ENCODE results near the gene EEIG1. TPM values are rescaled to one million over a fixed set of nuclear protein-coding genes. Genes with fewer than 3 reads are reported as not detected.

EEIG1 gene
- total and polyA plus RNA-seq, 4 experiments from 2014 or later, result 95.4 to 550 (median 361) TPM

GRCh38 chr9:128011071-128011817 lies 30.5 kb upstream of the EEIG1 start:
- peaks cover 31 to 55% (median 41%) of the 10 kb centered on the region in 4 donors for H3K4me1 Mint-ChIP-seq
- POLR2A ChIA-PET (ENCODE audit: partially characterized antibody), result interaction anchor here (3.0 to 10.6 kb wide), 2 partner anchors 19 to 31 kb away, joined by 13 to 313 read pairs; partner anchors contain the start of gene EEIG1
- H3K27ac Mint-ChIP-seq, result peak overlapping the region in 6 of 7 donors; percentile 10 to 75 (median 59)
- H3K4me3 ChIP-seq (ENCODE audit: low read length in 2 of 2), result no peak overlapping the region
- H3K9me3 Mint-ChIP-seq, result peaks cover 0 to 4% (median 3%) of the 10 kb centered on the region in 8 donors
- no peaks in the 10 kb centered on the region for H3K9me3 ChIP-seq (ENCODE audit: control insufficient read depth in 1 of 2, low read length in 2 of 2)
- H3K27me3 ChIP-seq (ENCODE audit: insufficient read depth, low read length), result no peaks in the 10 kb centered on the region
- H3K4me3 Mint-ChIP-seq, result no peak overlapping the region
- H3K27ac ChIP-seq (ENCODE audit: low read depth, low read length), result no peak overlapping the region
- no peaks in the 10 kb centered on the region for H3K27me3 Mint-ChIP-seq
- no peak for DNase-seq
- H3K36me3 Mint-ChIP-seq, result peaks cover 3 to 4% of the 10 kb centered on the region in 2 donors
- peaks cover 48% of the 10 kb centered on the region for H3K4me1 ChIP-seq (ENCODE audit: insufficient read depth, low read length)
- no peaks in the 10 kb centered on the region for H3K36me3 ChIP-seq (ENCODE audit: insufficient read depth, low read length)
- CTCF ChIA-PET (ENCODE audit: partially characterized antibody), result no interaction called here
- intact Hi-C loops (cut with micrococcal nuclease), result no loop called here

- Histone ChIP-seq H3K27ac (ENCODE audit: low read depth, low read length) (no peak overlapping the region), H3K27me3 (ENCODE audit: insufficient read depth, low read length) (no peaks in the 10 kb centered on the region), H3K36me3 (ENCODE audit: insufficient read depth, low read length) (no peaks in the 10 kb centered on the region), H3K9me3 (ENCODE audit: control insufficient read depth in 1 of 2, low read length in 2 of 2) (no peaks in the 10 kb centered on the region), H3K4me1 (ENCODE audit: insufficient read depth, low read length) (peaks cover 64% of the 10 kb centered on the region), H3K4me3 (ENCODE audit: low read length in 2 of 2) (no peak overlapping the region)
- POLR2A ChIA-PET (ENCODE audit: partially characterized antibody), result interaction anchor here (0.9 to 10.6 kb wide), 6 partner anchors 11 to 63 kb away, joined by 3 to 313 read pairs (median 4); partner anchors contain the start of gene EEIG1
- no peak for DNase-seq
- peak overlapping the region in 3 of 8 donors; percentile 32 to 79 (median 58) for H3K4me3 Mint-ChIP-seq
- no peaks in the 10 kb centered on the region for H3K27me3 Mint-ChIP-seq
- CTCF ChIA-PET (ENCODE audit: partially characterized antibody), result interaction anchor here (0.9 to 4.1 kb wide), 4 partner anchors 11 to 67 kb away, joined by 3 to 12 read pairs (median 4); no protein-coding TSS in a partner anchor
- H3K9me3 Mint-ChIP-seq, result peaks cover 0 to 4% (median 3%) of the 10 kb centered on the region in 8 donors
- H3K4me1 Mint-ChIP-seq, result peaks cover 29 to 70% (median 48%) of the 10 kb centered on the region in 4 donors
- H3K36me3 Mint-ChIP-seq, result peaks cover 3 to 4% of the 10 kb centered on the region in 2 donors
- intact Hi-C loops (cut with micrococcal nuclease), result no loop called here
- peak overlapping the region; percentile 72 to 97 (median 82) for H3K27ac Mint-ChIP-seq
Measured at GRCh38 chr9:128009639-128010038, 28.9 kb upstream of the EEIG1 start.

GRCh38 chr9:128008171-128008570 lies 27.4 kb upstream of the EEIG1 start:
- H3K9me3 ChIP-seq (ENCODE audit: control insufficient read depth in 1 of 2, low read length in 2 of 2), result no peaks in the 10 kb centered on the region
- H3K27ac Mint-ChIP-seq, result peak overlapping the region; percentile 94 to 100 (median 97)
- POLR2A ChIA-PET (ENCODE audit: partially characterized antibody), result interaction anchor here (0.6 to 10.6 kb wide), 13 partner anchors 9 to 71 kb away, joined by 3 to 313 read pairs (median 7); partner anchors contain the start of genes DPM2, EEIG1, NAIF1 and SLC25A25
- peaks cover 3 to 4% of the 10 kb centered on the region in 2 donors for H3K36me3 Mint-ChIP-seq
- no peaks in the 10 kb centered on the region for H3K27me3 Mint-ChIP-seq
- no peak for DNase-seq
- peaks cover 33 to 85% (median 57%) of the 10 kb centered on the region in 4 donors for H3K4me1 Mint-ChIP-seq
- intact Hi-C loops (cut with micrococcal nuclease), result no loop called here
- H3K9me3 Mint-ChIP-seq, result peaks cover 0 to 4% (median 3%) of the 10 kb centered on the region in 8 donors
- H3K36me3 ChIP-seq (ENCODE audit: insufficient read depth, low read length), result no peaks in the 10 kb centered on the region
- CTCF ChIA-PET (ENCODE audit: partially characterized antibody), result interaction anchor here (0.7 to 5.0 kb wide), 6 partner anchors 14 to 66 kb away, joined by 3 to 28 read pairs (median 8); no protein-coding TSS in a partner anchor
- H3K4me3 ChIP-seq (ENCODE audit: low read length in 2 of 2), result peak overlapping the region in 1 of 2 donors; percentile 29
- H3K4me3 Mint-ChIP-seq, result peak overlapping the region; percentile 75 to 93 (median 82)
- H3K27me3 ChIP-seq (ENCODE audit: insufficient read depth, low read length), result no peaks in the 10 kb centered on the region
- peaks cover 74% of the 10 kb centered on the region for H3K4me1 ChIP-seq (ENCODE audit: insufficient read depth, low read length)
- peak overlapping the region; percentile 46 for H3K27ac ChIP-seq (ENCODE audit: low read depth, low read length)

DNA sequence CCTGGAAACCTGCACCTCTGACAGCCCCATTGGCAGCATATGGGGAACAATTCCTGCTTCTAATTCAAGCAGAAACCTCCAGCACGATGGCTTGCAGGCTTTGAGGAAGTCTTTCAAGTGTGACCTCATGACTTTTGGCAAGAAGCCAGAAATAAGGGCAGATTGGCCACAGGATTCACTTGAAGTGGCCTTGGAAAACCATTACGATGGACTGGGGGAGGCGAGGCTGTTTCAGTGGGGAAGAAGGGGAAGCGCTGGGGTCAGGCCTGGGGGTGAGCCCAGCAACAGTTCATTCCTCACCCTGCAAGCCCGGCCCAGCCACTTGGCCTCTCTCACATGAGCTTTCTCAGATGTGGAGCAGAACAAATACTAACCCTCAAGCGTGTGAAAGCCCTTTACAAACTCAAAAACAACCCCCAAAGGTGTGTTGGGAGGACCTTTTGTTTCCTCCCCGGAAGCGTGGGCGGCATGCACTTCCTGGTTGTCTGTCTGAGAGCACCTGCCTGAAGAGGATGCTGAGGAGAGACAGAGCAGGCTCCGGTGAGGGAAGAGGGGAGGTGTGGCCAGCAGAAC lies 26.9 kb upstream of the EEIG1 start:
- peak; percentile 90 to 97 (median 92) for DNase-seq
- Mint-ChIP-seq H3K4me1 (peaks cover 33 to 90% (median 61%) of the 10 kb centered on the region in 4 donors), H3K27me3 (no peaks in the 10 kb centered on the region), H3K36me3 (peaks cover 3 to 4% of the 10 kb centered on the region in 2 donors), H3K27ac (peak overlapping the region; percentile 94 to 100 (median 97)), H3K9me3 (peaks cover 0 to 4% (median 3%) of the 10 kb centered on the region in 8 donors), H3K4me3 (peak overlapping the region; percentile 75 to 93 (median 82))
- no peaks in the 10 kb centered on the region for H3K36me3 ChIP-seq (ENCODE audit: insufficient read depth, low read length)
- ChIA-PET CTCF (ENCODE audit: partially characterized antibody) (interaction anchor here (0.7 to 5.0 kb wide), 9 partner anchors 12 to 65 kb away, joined by 3 to 28 read pairs (median 4); no protein-coding TSS in a partner anchor), POLR2A (ENCODE audit: partially characterized antibody) (interaction anchor here (0.6 to 10.6 kb wide), 18 partner anchors 9 to 211 kb away, joined by 3 to 313 read pairs (median 6); partner anchors contain the start of genes DPM2, EEIG1, NAIF1 and SLC25A25)
- H3K9me3 ChIP-seq (ENCODE audit: control insufficient read depth in 1 of 2, low read length in 2 of 2), result no peaks in the 10 kb centered on the region
- H3K4me1 ChIP-seq (ENCODE audit: insufficient read depth, low read length), result peaks cover 79% of the 10 kb centered on the region
- H3K4me3 ChIP-seq (ENCODE audit: low read length in 2 of 2), result peak overlapping the region in 1 of 2 donors; percentile 29
- intact Hi-C loops (cut with micrococcal nuclease), result loop anchor here (1.0 kb wide), 4 partner anchors 19 to 37 kb away; no protein-coding TSS in a partner anchor
- no peaks in the 10 kb centered on the region for H3K27me3 ChIP-seq (ENCODE audit: insufficient read depth, low read length)
- peak overlapping the region; percentile 46 for H3K27ac ChIP-seq (ENCODE audit: low read depth, low read length)

- ChIA-PET POLR2A (ENCODE audit: partially characterized antibody) (interaction anchor here (1.3 to 10.6 kb wide), 10 partner anchors 10 to 69 kb away, joined by 4 to 313 read pairs (median 10); partner anchors contain the start of genes DPM2 and EEIG1), CTCF (ENCODE audit: partially characterized antibody) (interaction anchor here (0.7 to 5.0 kb wide), 15 partner anchors 13 to 64 kb away, joined by 3 to 28 read pairs (median 4); partner anchors contain the start of gene EEIG1)
- no peaks in the 10 kb centered on the region for H3K36me3 ChIP-seq (ENCODE audit: insufficient read depth, low read length)
- intact Hi-C loops (cut with micrococcal nuclease), result no loop called here
- peak overlapping the region; percentile 49 for H3K27ac ChIP-seq (ENCODE audit: low read depth, low read length)
- Mint-ChIP-seq H3K36me3 (peaks cover 3 to 4% of the 10 kb centered on the region in 2 donors), H3K4me1 (peaks cover 31 to 84% (median 61%) of the 10 kb centered on the region in 4 donors), H3K4me3 (peak overlapping the region in 7 of 8 donors; percentile 43 to 80 (median 62)), H3K9me3 (peaks cover 0 to 4% (median 3%) of the 10 kb centered on the region in 8 donors), H3K27me3 (no peaks in the 10 kb centered on the region), H3K27ac (peak overlapping the region; percentile 86 to 98 (median 95))
- H3K9me3 ChIP-seq (ENCODE audit: control insufficient read depth in 1 of 2, low read length in 2 of 2), result no peaks in the 10 kb centered on the region
- no peak for DNase-seq
- no peaks in the 10 kb centered on the region for H3K27me3 ChIP-seq (ENCODE audit: insufficient read depth, low read length)
- no peak overlapping the region for H3K4me3 ChIP-seq (ENCODE audit: low read length in 2 of 2)
- peaks cover 77% of the 10 kb centered on the region for H3K4me1 ChIP-seq (ENCODE audit: insufficient read depth, low read length)
Measured at GRCh38 chr9:128006332-128006996, 25.7 kb upstream of the EEIG1 start.

DNA sequence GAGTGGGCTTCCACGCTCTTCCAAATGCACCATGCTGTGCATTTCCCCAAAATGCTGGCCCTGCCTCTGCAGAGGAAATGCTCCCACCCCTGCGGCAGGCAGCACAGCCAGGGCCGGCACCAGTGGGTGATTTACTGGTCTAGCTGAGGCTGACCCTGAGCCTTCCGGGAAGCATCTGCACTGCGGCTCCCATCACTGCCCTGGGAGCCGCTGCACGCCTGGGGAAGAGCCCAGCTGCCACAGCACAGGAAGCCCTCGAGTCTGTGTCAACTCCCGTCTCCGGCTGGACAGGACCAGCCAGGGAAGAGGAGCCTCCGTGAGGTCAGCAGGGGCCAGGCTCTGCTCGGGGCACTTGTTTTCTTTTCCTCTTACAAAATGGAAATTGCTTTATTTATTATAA lies 25.1 kb upstream of the EEIG1 start:
- Mint-ChIP-seq H3K9me3 (peaks cover 0 to 4% (median 3%) of the 10 kb centered on the region in 8 donors), H3K4me1 (peaks cover 30 to 81% (median 57%) of the 10 kb centered on the region in 4 donors), H3K36me3 (peaks cover 3 to 4% of the 10 kb centered on the region in 2 donors), H3K27me3 (no peaks in the 10 kb centered on the region), H3K27ac (peak overlapping the region; percentile 82 to 98 (median 94)), H3K4me3 (peak overlapping the region in 4 of 8 donors; percentile 36 to 49 (median 46))
- Histone ChIP-seq H3K4me1 (ENCODE audit: insufficient read depth, low read length) (peaks cover 72% of the 10 kb centered on the region), H3K9me3 (ENCODE audit: control insufficient read depth in 1 of 2, low read length in 2 of 2) (no peaks in the 10 kb centered on the region), H3K36me3 (ENCODE audit: insufficient read depth, low read length) (no peaks in the 10 kb centered on the region), H3K4me3 (ENCODE audit: low read length in 2 of 2) (no peak overlapping the region), H3K27me3 (ENCODE audit: insufficient read depth, low read length) (no peaks in the 10 kb centered on the region), H3K27ac (ENCODE audit: low read depth, low read length) (peak overlapping the region; percentile 49)
- POLR2A ChIA-PET (ENCODE audit: partially characterized antibody), result interaction anchor here (1.3 to 10.6 kb wide), 6 partner anchors 9 to 67 kb away, joined by 3 to 313 read pairs (median 16); partner anchors contain the start of gene EEIG1
- CTCF ChIA-PET (ENCODE audit: partially characterized antibody), result interaction anchor here (0.7 to 5.0 kb wide), 9 partner anchors 12 to 63 kb away, joined by 3 to 28 read pairs (median 4); partner anchors contain the start of gene EEIG1
- no peak for DNase-seq
- intact Hi-C loops (cut with micrococcal nuclease), result no loop called here

Data from CD4-positive, alpha-beta memory T cell (primary cell).